Hair follicular keratinocyte (primary cell): ENCODE measurements around the gene TERB2. TPM values are rescaled to one million over a fixed set of nuclear protein-coding genes. Genes with fewer than 3 reads are reported as not detected.

ENCODE experiments used
- total RNA-seq: library from RNA; depleted of rRNA; stranded (reverse); fragments of >200 nt; gene quantifications from 2 replicates; pipeline ENCODE4 v1.2.3, GENCODE V29; 2015

The TERB2 gene, protein sequence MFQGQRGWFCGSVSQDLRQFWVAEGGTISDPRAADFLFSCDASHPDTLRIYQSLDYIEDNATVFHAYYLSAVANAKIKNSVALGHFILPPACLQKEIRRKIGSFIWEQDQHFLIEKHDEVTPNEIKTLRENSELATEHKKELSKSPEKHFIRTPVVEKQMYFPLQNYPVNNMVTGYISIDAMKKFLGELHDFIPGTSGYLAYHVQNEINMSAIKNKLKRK
- not detected in 2 replicates for total RNA-seq

GRCh38 chr15:44956388-44956787 lies at the start of gene TERB2:
Gene TERB2, plus strand, starts transcription at chr15:44956687. Its CDS starts 32 bp downstream, at chr15:44956719.

GRCh38 chr15:45022871-45023658 lies 66.6 kb downstream of the TERB2 start, which contains the start of gene SORD:
Gene SORD, plus strand, starts transcription at chr15:45023195. Its CDS starts 89 bp downstream, at chr15:45023284.

Other genes starting within 250 kb of the TERB2 start
- not detected in 2 replicates for gene PATL2, start 245.4 kb upstream of the TERB2 start, total RNA-seq
- 697 and 847 TPM in 2 replicates for gene B2M, start 245.2 kb upstream of the TERB2 start, total RNA-seq
- gene TRIM69, start 220.2 kb upstream of the TERB2 start, total RNA-seq = 4.8 and 8.4 TPM in 2 replicates
- 33.2 and 54.3 TPM in 2 replicates for gene SORD, start 66.5 kb downstream of the TERB2 start, total RNA-seq
- 0.39 TPM in 1 of 2 replicates, not detected in the other for gene DUOX2, start 157.5 kb downstream of the TERB2 start, total RNA-seq
- gene DUOXA2, start 157.6 kb downstream of the TERB2 start, total RNA-seq = not detected in 2 replicates
- 16.4 and 30.6 TPM in 2 replicates for gene DUOXA1, start 173.2 kb downstream of the TERB2 start, total RNA-seq
- 14.2 and 22.7 TPM in 2 replicates for gene DUOX1, start 173.3 kb downstream of the TERB2 start, total RNA-seq
- gene SHF, start 231.3 kb downstream of the TERB2 start, total RNA-seq = 0.38 and 0.78 TPM in 2 replicates